ENCODE results near the gene DCST1. TPM values are rescaled to one million over a fixed set of nuclear protein-coding genes. Genes with fewer than 3 reads are reported as not detected.

Gene DCST1
- polyA plus RNA-seq, 3 donors: 0.05 TPM; not detected in 2

DNA sequence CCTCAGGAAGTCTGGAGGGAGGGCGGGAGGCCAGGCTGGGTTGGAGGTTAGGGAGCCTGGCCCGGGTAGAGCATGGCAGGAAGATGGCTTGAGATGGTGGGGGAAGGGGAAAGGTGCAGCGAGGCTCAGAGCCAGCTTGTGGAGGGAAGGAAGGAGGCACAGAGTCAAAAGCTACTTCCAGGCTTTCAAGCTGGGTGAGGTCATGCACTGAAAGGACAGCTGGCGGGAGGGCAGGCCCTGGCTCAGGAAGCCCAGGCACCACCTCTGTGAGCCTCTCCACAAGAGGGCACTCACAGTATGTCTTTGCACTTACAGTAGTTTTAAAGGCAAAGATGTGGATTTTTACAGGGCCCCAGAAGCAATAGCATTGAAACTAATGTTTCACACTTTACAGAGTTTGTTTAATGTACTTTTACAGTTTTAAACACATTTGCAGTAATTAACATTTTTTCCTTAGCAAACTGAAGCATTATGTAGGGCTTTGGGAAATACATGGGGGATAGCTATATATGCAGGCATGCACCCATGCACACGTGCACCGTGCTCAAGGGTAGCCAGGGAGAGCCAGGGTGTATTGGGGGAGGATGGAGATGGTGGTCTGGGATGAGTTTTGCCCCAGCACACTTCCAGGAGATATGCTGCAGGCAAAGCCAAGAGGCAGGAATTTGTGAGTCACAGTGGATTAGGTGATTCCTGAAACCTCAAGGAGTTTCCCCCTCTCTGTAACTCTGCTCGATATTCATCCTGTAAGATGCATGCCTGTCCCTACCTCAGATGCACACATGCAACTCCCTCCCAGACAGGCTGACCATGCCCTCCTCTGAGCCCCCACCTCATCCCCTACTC is 11.4 kb downstream of the DCST1 start:
- no peak overlapping the region for H3K9ac ChIP-seq (ENCODE audit: insufficient read depth, low read length, poor library complexity, severe bottlenecking)
- no peaks in the 10 kb centered on the region for H3K36me3 ChIP-seq (replicated peaks in 1 of 2; ENCODE audit: control insufficient read depth in 1 of 2, insufficient read depth in 2 of 2, low read length in 2 of 2)
- H3K27me3 Mint-ChIP-seq (ENCODE audit: low read depth in 3 of 3): peaks cover 2 to 7% (median 4%) of the 10 kb centered on the region in 3 donors
- H3K9me3 ChIP-seq (replicated peaks in 1 of 2; ENCODE audit: control insufficient read depth in 1 of 2, insufficient read depth in 1 of 2, low read length in 2 of 2): no peaks in the 10 kb centered on the region
- no peak overlapping the region for H3K27ac ChIP-seq (ENCODE audit: low read depth in 1 of 2, low read length in 2 of 2)
- H3K4me3 Mint-ChIP-seq: peak overlapping the region in 1 of 2 donors; percentile 57
- H4K20me1 ChIP-seq (ENCODE audit: insufficient read depth, low read length): no peaks in the 10 kb centered on the region
- H3K36me3 Mint-ChIP-seq: peaks cover 0 to 3% of the 10 kb centered on the region in 2 donors
- peak overlapping the region in 4 of 7 donors; percentile 19 to 81 (median 50) for H3K27ac Mint-ChIP-seq
- H3K79me2 ChIP-seq (ENCODE audit: insufficient read depth, low read length): no peaks in the 10 kb centered on the region
- peak overlapping the region; percentile 19 for H2AFZ ChIP-seq (ENCODE audit: insufficient read depth, low read depth, low read length, poor library complexity, severe bottlenecking)
- H3K4me2 ChIP-seq (replicated peaks; ENCODE audit: extremely low read depth, low read length, poor library complexity, severe bottlenecking): peak overlapping the region; percentile 5
- H3K4me1 Mint-ChIP-seq: peaks cover 16% of the 10 kb centered on the region
- 54% methylated on average over 6 of the region's 7 CpGs for WGBS (ENCODE audit: insufficient coverage)
- no peak overlapping the region for H3K4me3 ChIP-seq (replicated peaks in 1 of 3; ENCODE audit: low read depth in 2 of 3, low read length in 3 of 3)
- intact Hi-C loops (cut with micrococcal nuclease): loop anchor here in 1 of 2 donors (5.0 kb wide), 1 partner anchor 73 kb away; the partner anchor contains the start of genes CKS1B and SHC1
- H3K4me1 ChIP-seq (ENCODE audit: control insufficient read depth in 1 of 2, insufficient read depth in 2 of 2, low read length in 2 of 2): peaks cover 7 to 16% of the 10 kb centered on the region in 2 donors
- TF ChIP-seq, protein P1, sequence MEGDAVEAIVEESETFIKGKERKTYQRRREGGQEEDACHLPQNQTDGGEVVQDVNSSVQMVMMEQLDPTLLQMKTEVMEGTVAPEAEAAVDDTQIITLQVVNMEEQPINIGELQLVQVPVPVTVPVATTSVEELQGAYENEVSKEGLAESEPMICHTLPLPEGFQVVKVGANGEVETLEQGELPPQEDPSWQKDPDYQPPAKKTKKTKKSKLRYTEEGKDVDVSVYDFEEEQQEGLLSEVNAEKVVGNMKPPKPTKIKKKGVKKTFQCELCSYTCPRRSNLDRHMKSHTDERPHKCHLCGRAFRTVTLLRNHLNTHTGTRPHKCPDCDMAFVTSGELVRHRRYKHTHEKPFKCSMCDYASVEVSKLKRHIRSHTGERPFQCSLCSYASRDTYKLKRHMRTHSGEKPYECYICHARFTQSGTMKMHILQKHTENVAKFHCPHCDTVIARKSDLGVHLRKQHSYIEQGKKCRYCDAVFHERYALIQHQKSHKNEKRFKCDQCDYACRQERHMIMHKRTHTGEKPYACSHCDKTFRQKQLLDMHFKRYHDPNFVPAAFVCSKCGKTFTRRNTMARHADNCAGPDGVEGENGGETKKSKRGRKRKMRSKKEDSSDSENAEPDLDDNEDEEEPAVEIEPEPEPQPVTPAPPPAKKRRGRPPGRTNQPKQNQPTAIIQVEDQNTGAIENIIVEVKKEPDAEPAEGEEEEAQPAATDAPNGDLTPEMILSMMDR (IDR thresholded peaks at IDR 0.05): peak; percentile 75
- peak; percentile 70 to 79 (median 77) for DNase-seq
- peaks cover 0 to 1% (median 0%) of the 10 kb centered on the region in 7 donors for H3K9me3 Mint-ChIP-seq
- H3K27me3 ChIP-seq (ENCODE audit: control insufficient read depth in 2 of 2, insufficient read depth in 2 of 2, low read length in 2 of 2): no peaks in the 10 kb centered on the region

DNA sequence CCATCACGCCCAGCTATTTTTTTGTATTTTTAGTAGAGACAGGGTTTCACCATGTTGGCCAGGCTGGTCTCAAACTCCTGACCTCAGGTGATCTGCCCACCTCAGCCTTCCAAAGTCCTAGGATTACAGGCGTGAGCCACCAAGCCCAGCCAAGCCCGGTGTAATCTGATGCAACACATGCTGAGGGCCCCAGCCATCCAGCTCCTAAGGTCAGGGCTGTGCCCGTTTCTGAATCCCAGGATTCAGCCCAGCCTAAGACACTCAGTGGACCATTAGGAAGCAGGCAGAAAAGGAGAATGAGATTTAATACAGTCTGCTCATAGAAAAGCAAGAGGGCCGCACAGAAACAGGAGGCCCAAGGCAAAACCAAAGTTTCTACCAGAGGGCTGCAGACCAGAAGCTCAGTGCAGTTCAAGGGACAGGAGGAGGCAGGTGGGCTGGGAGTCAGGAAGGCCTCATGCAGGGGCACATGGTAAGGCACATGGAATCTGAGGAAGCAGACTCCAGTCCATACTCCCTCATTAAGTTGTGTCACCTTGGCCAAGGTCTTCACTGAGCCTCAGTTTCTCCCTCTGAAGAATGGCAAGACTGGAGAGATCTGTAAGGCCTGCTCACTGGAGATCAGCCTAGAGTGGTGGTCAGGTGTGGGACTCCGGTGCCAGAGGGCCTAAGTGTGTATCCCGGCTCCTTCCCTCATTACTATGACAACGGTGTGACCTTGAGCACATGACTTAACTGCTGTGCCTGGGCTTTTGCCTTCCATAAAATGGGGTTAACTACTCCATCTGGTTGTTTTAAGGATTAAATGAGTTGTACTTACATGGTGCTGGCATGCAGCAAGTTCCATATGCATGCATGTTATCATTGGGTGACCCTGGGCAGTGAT is 15.1 kb downstream of the DCST1 start:
- Mint-ChIP-seq H3K36me3 (peaks cover 3 to 4% of the 10 kb centered on the region in 2 donors), H3K4me1 (peaks cover 36% of the 10 kb centered on the region), H3K4me3 (no peak overlapping the region), H3K9me3 (no peaks in the 10 kb centered on the region), H3K27me3 (ENCODE audit: low read depth in 3 of 3) (peaks cover 0 to 7% (median 4%) of the 10 kb centered on the region in 3 donors), H3K27ac (no peak overlapping the region)
- Histone ChIP-seq H3K9me3 (replicated peaks in 1 of 2; ENCODE audit: control insufficient read depth in 1 of 2, insufficient read depth in 1 of 2, low read length in 2 of 2) (no peaks in the 10 kb centered on the region), H3K27ac (ENCODE audit: low read depth in 1 of 2, low read length in 2 of 2) (no peak overlapping the region), H3K4me3 (replicated peaks in 1 of 3; ENCODE audit: low read depth in 2 of 3, low read length in 3 of 3) (no peak overlapping the region), H3K27me3 (ENCODE audit: control insufficient read depth in 2 of 2, insufficient read depth in 2 of 2, low read length in 2 of 2) (no peaks in the 10 kb centered on the region), H3K9ac (ENCODE audit: insufficient read depth, low read length, poor library complexity, severe bottlenecking) (no peak overlapping the region), H3K36me3 (replicated peaks in 1 of 2; ENCODE audit: control insufficient read depth in 1 of 2, insufficient read depth in 2 of 2, low read length in 2 of 2) (peaks cover 3% of the 10 kb centered on the region in 2 donors), H4K20me1 (ENCODE audit: insufficient read depth, low read length) (peaks cover 25% of the 10 kb centered on the region), H2AFZ (ENCODE audit: insufficient read depth, low read depth, low read length, poor library complexity, severe bottlenecking) (no peak overlapping the region), H3K79me2 (ENCODE audit: insufficient read depth, low read length) (peaks cover 15% of the 10 kb centered on the region), H3K4me2 (replicated peaks; ENCODE audit: extremely low read depth, low read length, poor library complexity, severe bottlenecking) (no peak overlapping the region), H3K4me1 (ENCODE audit: control insufficient read depth in 1 of 2, insufficient read depth in 2 of 2, low read length in 2 of 2) (peaks cover 31 to 50% of the 10 kb centered on the region in 2 donors)
- no peak for DNase-seq
- intact Hi-C loops (cut with micrococcal nuclease): loop anchor here in 1 of 2 donors (5.0 kb wide), 1 partner anchor 76 kb away; the partner anchor contains the start of genes CKS1B and SHC1
- TF ChIP-seq, protein P1 (IDR thresholded peaks at IDR 0.05): no peak
- 98% methylated on average over 6 of the region's 8 CpGs for WGBS (ENCODE audit: insufficient coverage)

Measured in CD14-positive monocyte (primary cell).